ENCODE measurements around the gene DNAH9. TPM values are rescaled to one million over a fixed set of nuclear protein-coding genes. Genes with fewer than 3 reads are reported as not detected.

The DNAH9 gene
- total RNA-seq, 4 donors from 2014 or later, result 0.41 to 1.9 (median 0.79) TPM; not detected in 1

- no peak for DNase-seq
- H3K9me3 ChIP-seq, result no peaks in the 10 kb centered on the region
- H3K4me1 ChIP-seq, result no peaks in the 10 kb centered on the region
- H3K27ac ChIP-seq, result no peak overlapping the region
- 95% methylated on average over 11 of the region's 11 CpGs; no CpG with 5 or more reads in 1 of the 2 donors for WGBS, 2 donors (ENCODE audit: low coverage in 1 of 2)
- intact Hi-C loops (cut with DNase I; ENCODE audit: low total_unique reads) (no loop called here), in situ Hi-C loops (cut with MboI; ENCODE audit: low pct_ligation_motif_present in 1 of 4, low pct_unique_long_range_greater_than_20kb in 1 of 4, low sequenced_read_pairs in 3 of 4) (no loop called here)
- no peak overlapping the region for H3K4me3 ChIP-seq
- TF ChIP-seq CTCF (IDR thresholded peaks at IDR 0.05), result no peak
- no peak for TF ChIP-seq POLR2AphosphoS5 (IDR thresholded peaks at IDR 0.05)
- no peak for TF ChIP-seq POLR2A (IDR thresholded peaks at IDR 0.05)
- no peak for TF ChIP-seq EP300 (IDR thresholded peaks at IDR 0.05; ENCODE audit: low read depth)
- no peaks in the 10 kb centered on the region for H3K27me3 ChIP-seq
- no peaks in the 10 kb centered on the region for H3K36me3 ChIP-seq
These were observed 95.0 kb downstream of the DNAH9 start for GRCh38 chr17:11693284-11693683.

- no peak for DNase-seq
- WGBS, 2 donors (ENCODE audit: low coverage in 1 of 2), result 93% methylated on average over 3 of the region's 3 CpGs; no CpG with 5 or more reads in 1 of the 2 donors
- H3K4me3 ChIP-seq, result no peak overlapping the region
- TF ChIP-seq POLR2A (IDR thresholded peaks at IDR 0.05), result no peak
- no peak for TF ChIP-seq POLR2AphosphoS5 (IDR thresholded peaks at IDR 0.05)
- no peak for TF ChIP-seq EP300 (IDR thresholded peaks at IDR 0.05; ENCODE audit: low read depth)
- TF ChIP-seq CTCF (IDR thresholded peaks at IDR 0.05), result no peak
- no peak overlapping the region for H3K27ac ChIP-seq
- H3K4me1 ChIP-seq, result no peaks in the 10 kb centered on the region
- H3K27me3 ChIP-seq, result no peaks in the 10 kb centered on the region
- in situ Hi-C loops (cut with MboI; ENCODE audit: low pct_ligation_motif_present in 1 of 4, low pct_unique_long_range_greater_than_20kb in 1 of 4, low sequenced_read_pairs in 3 of 4) (no loop called here), intact Hi-C loops (cut with DNase I; ENCODE audit: low total_unique reads) (no loop called here)
- H3K9me3 ChIP-seq, result no peaks in the 10 kb centered on the region
- H3K36me3 ChIP-seq, result no peaks in the 10 kb centered on the region
These were observed 102.4 kb downstream of the DNAH9 start for GRCh38 chr17:11700668-11701067.

- Histone ChIP-seq H3K27ac (no peak overlapping the region), H3K27me3 (no peaks in the 10 kb centered on the region), H3K36me3 (no peaks in the 10 kb centered on the region), H3K9me3 (no peaks in the 10 kb centered on the region), H3K4me3 (no peak overlapping the region), H3K4me1 (no peaks in the 10 kb centered on the region)
- DNase-seq, result no peak
- 58 to 100% methylated on average over 2 to 8 of the region's 8 CpGs for WGBS, 2 donors (ENCODE audit: low coverage in 1 of 2)
- in situ Hi-C loops (cut with MboI; ENCODE audit: low pct_ligation_motif_present in 1 of 4, low pct_unique_long_range_greater_than_20kb in 1 of 4, low sequenced_read_pairs in 3 of 4) (no loop called here), intact Hi-C loops (cut with DNase I; ENCODE audit: low total_unique reads) (no loop called here)
- TF ChIP-seq EP300 (IDR thresholded peaks at IDR 0.05; ENCODE audit: low read depth), result no peak
- no peak for TF ChIP-seq CTCF (IDR thresholded peaks at IDR 0.05)
- no peak for TF ChIP-seq POLR2A (IDR thresholded peaks at IDR 0.05)
- TF ChIP-seq POLR2AphosphoS5 (IDR thresholded peaks at IDR 0.05), result no peak
These were observed 103.6 kb downstream of the DNAH9 start for GRCh38 chr17:11701911-11702310.

GRCh38 chr17:11704041-11704440 lies 105.8 kb downstream of the DNAH9 start:
- DNase-seq, result no peak
- H3K27me3 ChIP-seq, result no peaks in the 10 kb centered on the region
- H3K36me3 ChIP-seq, result no peaks in the 10 kb centered on the region
- TF ChIP-seq POLR2A (IDR thresholded peaks at IDR 0.05), result no peak
- H3K27ac ChIP-seq, result no peak overlapping the region
- no peaks in the 10 kb centered on the region for H3K9me3 ChIP-seq
- 100% methylated on average over 3 of the region's 3 CpGs; no CpG with 5 or more reads in 1 of the 2 donors for WGBS, 2 donors (ENCODE audit: low coverage in 1 of 2)
- intact Hi-C loops (cut with DNase I; ENCODE audit: low total_unique reads) (no loop called here), in situ Hi-C loops (cut with MboI; ENCODE audit: low pct_ligation_motif_present in 1 of 4, low pct_unique_long_range_greater_than_20kb in 1 of 4, low sequenced_read_pairs in 3 of 4) (no loop called here)
- no peaks in the 10 kb centered on the region for H3K4me1 ChIP-seq
- H3K4me3 ChIP-seq, result no peak overlapping the region

- Histone ChIP-seq H3K4me1 (no peaks in the 10 kb centered on the region), H3K27me3 (no peaks in the 10 kb centered on the region), H3K9me3 (no peaks in the 10 kb centered on the region), H3K27ac (no peak overlapping the region), H3K36me3 (no peaks in the 10 kb centered on the region), H3K4me3 (no peak overlapping the region)
- intact Hi-C loops (cut with DNase I; ENCODE audit: low total_unique reads) (no loop called here), in situ Hi-C loops (cut with MboI; ENCODE audit: low pct_ligation_motif_present in 1 of 4, low pct_unique_long_range_greater_than_20kb in 1 of 4, low sequenced_read_pairs in 3 of 4) (no loop called here)
- 25 to 28% methylated on average over 3 of the region's 3 CpGs for WGBS, 2 donors (ENCODE audit: low coverage in 1 of 2)
- TF ChIP-seq POLR2AphosphoS5 (IDR thresholded peaks at IDR 0.05) (no peak), POLR2A (IDR thresholded peaks at IDR 0.05) (no peak), CTCF (IDR thresholded peaks at IDR 0.05) (no peak), EP300 (IDR thresholded peaks at IDR 0.05; ENCODE audit: low read depth) (no peak)
- DNase-seq, result peak; percentile 51
These were observed 106.8 kb downstream of the DNAH9 start for GRCh38 chr17:11705111-11705510.
